ENCODE results near the gene ATG3.

DNA sequence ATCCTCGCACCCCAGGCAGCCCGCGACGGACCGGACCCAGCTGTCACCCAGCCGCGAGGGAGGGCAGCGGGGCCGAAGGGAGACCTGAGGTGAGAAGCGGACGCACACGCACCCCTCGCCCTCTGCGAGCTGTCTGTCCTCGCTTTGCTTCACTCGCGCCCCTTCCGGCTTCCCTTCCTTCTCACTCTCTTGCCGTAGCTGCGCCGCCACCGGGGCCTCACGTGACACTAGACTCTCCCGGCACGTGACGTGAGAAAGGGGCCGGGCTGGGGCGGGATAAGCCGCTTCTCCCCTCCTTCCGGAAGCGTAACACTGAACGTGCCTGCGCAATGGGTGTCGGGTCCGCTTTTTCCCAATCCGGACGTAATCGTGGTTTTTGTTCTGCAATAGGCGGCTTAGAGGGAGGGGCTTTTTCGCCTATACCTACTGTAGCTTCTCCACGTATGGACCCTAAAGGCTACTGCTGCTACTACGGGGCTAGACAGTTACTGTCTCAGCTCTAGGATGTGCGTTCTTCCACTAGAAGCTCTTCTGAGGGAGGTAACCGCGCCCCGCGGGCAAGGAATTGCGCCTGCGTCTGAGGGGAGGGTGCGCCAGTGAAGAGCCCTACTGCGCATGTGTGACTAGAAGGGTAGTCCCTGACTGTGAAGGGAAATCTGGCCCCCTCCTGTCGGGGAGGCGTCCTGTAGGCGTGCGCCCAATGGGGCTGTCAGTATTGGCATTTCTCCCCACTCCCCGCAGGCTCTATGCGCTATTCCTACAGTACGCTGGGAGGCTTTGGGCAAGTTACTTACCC, at the start of gene ATG3, which contains the start of gene SLC35A5:
- TF ChIP-seq, protein P1, sequence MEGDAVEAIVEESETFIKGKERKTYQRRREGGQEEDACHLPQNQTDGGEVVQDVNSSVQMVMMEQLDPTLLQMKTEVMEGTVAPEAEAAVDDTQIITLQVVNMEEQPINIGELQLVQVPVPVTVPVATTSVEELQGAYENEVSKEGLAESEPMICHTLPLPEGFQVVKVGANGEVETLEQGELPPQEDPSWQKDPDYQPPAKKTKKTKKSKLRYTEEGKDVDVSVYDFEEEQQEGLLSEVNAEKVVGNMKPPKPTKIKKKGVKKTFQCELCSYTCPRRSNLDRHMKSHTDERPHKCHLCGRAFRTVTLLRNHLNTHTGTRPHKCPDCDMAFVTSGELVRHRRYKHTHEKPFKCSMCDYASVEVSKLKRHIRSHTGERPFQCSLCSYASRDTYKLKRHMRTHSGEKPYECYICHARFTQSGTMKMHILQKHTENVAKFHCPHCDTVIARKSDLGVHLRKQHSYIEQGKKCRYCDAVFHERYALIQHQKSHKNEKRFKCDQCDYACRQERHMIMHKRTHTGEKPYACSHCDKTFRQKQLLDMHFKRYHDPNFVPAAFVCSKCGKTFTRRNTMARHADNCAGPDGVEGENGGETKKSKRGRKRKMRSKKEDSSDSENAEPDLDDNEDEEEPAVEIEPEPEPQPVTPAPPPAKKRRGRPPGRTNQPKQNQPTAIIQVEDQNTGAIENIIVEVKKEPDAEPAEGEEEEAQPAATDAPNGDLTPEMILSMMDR (IDR thresholded peaks at IDR 0.05; ENCODE audit: low read length) = no peak
- no peak for TF ChIP-seq EZH2 (IDR thresholded peaks at IDR 0.05; ENCODE audit: borderline replicate concordance, low read length)

Measured in OCI-LY1 (cell line).